Measurements from ENCODE around the gene CDHR2.

CDHR2 gene

DNA sequence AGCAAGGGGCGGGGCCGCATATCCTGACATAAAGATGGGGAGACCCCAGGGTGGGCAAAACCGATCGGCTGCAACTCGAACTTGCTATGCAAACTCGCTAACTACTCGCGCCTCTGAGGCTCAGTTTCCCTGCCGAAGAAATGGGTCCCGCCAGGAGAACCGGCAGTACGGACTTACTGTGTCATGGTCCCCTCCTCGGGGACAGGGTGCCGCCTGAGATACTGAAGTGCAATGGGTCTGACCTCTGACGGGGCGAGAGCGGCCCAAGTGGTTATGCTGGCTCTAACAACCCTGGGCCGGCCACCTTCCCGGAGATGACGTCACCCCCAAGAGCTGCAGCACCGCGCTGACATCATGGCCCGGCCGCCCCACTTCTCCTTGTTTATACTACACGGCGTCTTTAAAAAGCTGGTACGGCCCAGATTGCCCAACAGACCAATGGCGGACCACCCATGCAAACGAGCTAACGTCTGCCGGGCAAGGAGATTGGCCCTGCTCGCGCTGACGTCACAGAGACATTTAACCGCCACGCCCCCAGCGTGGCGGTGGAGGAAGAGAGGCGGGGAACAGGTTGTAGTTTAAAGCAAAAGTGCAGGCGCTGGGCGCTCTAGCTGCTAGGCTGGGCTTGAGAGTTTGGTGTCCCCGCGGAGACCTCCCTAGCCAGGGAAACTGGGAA, 11.4 kb upstream of the CDHR2 start (continued):
- TF ChIP-seq, protein P1, sequence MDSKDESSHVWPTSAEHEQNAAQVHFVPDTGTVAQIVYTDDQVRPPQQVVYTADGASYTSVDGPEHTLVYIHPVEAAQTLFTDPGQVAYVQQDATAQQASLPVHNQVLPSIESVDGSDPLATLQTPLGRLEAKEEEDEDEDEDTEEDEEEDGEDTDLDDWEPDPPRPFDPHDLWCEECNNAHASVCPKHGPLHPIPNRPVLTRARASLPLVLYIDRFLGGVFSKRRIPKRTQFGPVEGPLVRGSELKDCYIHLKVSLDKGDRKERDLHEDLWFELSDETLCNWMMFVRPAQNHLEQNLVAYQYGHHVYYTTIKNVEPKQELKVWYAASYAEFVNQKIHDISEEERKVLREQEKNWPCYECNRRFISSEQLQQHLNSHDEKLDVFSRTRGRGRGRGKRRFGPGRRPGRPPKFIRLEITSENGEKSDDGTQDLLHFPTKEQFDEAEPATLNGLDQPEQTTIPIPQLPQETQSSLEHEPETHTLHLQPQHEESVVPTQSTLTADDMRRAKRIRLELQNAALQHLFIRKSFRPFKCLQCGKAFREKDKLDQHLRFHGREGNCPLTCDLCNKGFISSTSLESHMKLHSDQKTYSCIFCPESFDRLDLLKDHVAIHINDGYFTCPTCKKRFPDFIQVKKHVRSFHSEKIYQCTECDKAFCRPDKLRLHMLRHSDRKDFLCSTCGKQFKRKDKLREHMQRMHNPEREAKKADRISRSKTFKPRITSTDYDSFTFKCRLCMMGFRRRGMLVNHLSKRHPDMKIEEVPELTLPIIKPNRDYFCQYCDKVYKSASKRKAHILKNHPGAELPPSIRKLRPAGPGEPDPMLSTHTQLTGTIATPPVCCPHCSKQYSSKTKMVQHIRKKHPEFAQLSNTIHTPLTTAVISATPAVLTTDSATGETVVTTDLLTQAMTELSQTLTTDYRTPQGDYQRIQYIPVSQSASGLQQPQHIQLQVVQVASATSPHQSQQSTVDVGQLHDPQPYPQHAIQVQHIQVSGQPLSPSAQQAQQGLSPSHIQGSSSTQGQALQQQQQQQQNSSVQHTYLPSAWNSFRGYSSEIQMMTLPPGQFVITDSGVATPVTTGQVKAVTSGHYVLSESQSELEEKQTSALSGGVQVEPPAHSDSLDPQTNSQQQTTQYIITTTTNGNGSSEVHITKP (tag by site-specific recombination; IDR thresholded peaks at IDR 0.05) = peak; percentile 97
- TF ChIP-seq, protein P2, sequence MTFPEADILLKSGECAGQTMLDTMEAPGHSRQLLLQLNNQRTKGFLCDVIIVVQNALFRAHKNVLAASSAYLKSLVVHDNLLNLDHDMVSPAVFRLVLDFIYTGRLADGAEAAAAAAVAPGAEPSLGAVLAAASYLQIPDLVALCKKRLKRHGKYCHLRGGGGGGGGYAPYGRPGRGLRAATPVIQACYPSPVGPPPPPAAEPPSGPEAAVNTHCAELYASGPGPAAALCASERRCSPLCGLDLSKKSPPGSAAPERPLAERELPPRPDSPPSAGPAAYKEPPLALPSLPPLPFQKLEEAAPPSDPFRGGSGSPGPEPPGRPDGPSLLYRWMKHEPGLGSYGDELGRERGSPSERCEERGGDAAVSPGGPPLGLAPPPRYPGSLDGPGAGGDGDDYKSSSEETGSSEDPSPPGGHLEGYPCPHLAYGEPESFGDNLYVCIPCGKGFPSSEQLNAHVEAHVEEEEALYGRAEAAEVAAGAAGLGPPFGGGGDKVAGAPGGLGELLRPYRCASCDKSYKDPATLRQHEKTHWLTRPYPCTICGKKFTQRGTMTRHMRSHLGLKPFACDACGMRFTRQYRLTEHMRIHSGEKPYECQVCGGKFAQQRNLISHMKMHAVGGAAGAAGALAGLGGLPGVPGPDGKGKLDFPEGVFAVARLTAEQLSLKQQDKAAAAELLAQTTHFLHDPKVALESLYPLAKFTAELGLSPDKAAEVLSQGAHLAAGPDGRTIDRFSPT (tag by site-specific recombination; IDR thresholded peaks at IDR 0.05) = peak; percentile 59; the same call in 1 of the 2 replicates
- TF ChIP-seq ZNF549 (tag by site-specific recombination; IDR thresholded peaks at IDR 0.05) (no peak), REPIN1 (tag by site-specific recombination; IDR thresholded peaks at IDR 0.05; ENCODE audit: low read depth) (peak; percentile 16; the same call in 1 of the 2 replicates), ZFP37 (tag by site-specific recombination; IDR thresholded peaks at IDR 0.05) (peak; percentile 77; the same call in 1 of the 2 replicates), ZNF366 (tag by site-specific recombination; conservative IDR thresholded peaks at IDR 0.05) (peak; percentile 55; the same call in 1 of the 2 replicates), ZFP69B (tag by site-specific recombination; IDR thresholded peaks at IDR 0.05) (peak; percentile 91), OSR2 (tag by site-specific recombination; IDR thresholded peaks at IDR 0.05) (no peak), ZNF596 (tag by site-specific recombination; IDR thresholded peaks at IDR 0.05) (no peak), ZBTB21 (tag by site-specific recombination; IDR thresholded peaks at IDR 0.05) (peak; percentile 100), ZNF146 (tag by site-specific recombination; IDR thresholded peaks at IDR 0.05) (peak; percentile 46; the same call in 1 of the 2 replicates), ZNF521 (tag by site-specific recombination; IDR thresholded peaks at IDR 0.05) (no peak), KLF8 (tag by site-specific recombination; IDR thresholded peaks at IDR 0.05) (0 out of 2 replicates have a peak, but pooled peaks have one; percentile 74), WT1 (tag by site-specific recombination; IDR thresholded peaks at IDR 0.05) (peak; percentile 45; the same call in 1 of the 2 replicates), ZNF843 (tag by site-specific recombination; IDR thresholded peaks at IDR 0.05) (peak; percentile 46), ZNF391 (tag by site-specific recombination; IDR thresholded peaks at IDR 0.05; ENCODE audit: borderline replicate concordance, low read depth) (peak; percentile 92), YY2 (tag by site-specific recombination; IDR thresholded peaks at IDR 0.05) (peak; percentile 30; the same call in 1 of the 2 replicates), ZNF654 (tag by site-specific recombination; IDR thresholded peaks at IDR 0.05; ENCODE audit: low read depth) (no peak), ZNF777 (tag by site-specific recombination; IDR thresholded peaks at IDR 0.05; ENCODE audit: borderline replicate concordance) (no peak), KLF7 (tag by site-specific recombination; IDR thresholded peaks at IDR 0.05; ENCODE audit: borderline replicate concordance) (peak; percentile 84), ZNF2 (tag by site-specific recombination; IDR thresholded peaks at IDR 0.05) (peak; percentile 73; the same call in 1 of the 2 replicates), ZNF621 (tag by site-specific recombination; IDR thresholded peaks at IDR 0.05) (no peak), ZNF292 (tag by site-specific recombination; IDR thresholded peaks at IDR 0.05; ENCODE audit: borderline replicate concordance, low read depth) (no peak)
- TF ChIP-seq, protein P3, sequence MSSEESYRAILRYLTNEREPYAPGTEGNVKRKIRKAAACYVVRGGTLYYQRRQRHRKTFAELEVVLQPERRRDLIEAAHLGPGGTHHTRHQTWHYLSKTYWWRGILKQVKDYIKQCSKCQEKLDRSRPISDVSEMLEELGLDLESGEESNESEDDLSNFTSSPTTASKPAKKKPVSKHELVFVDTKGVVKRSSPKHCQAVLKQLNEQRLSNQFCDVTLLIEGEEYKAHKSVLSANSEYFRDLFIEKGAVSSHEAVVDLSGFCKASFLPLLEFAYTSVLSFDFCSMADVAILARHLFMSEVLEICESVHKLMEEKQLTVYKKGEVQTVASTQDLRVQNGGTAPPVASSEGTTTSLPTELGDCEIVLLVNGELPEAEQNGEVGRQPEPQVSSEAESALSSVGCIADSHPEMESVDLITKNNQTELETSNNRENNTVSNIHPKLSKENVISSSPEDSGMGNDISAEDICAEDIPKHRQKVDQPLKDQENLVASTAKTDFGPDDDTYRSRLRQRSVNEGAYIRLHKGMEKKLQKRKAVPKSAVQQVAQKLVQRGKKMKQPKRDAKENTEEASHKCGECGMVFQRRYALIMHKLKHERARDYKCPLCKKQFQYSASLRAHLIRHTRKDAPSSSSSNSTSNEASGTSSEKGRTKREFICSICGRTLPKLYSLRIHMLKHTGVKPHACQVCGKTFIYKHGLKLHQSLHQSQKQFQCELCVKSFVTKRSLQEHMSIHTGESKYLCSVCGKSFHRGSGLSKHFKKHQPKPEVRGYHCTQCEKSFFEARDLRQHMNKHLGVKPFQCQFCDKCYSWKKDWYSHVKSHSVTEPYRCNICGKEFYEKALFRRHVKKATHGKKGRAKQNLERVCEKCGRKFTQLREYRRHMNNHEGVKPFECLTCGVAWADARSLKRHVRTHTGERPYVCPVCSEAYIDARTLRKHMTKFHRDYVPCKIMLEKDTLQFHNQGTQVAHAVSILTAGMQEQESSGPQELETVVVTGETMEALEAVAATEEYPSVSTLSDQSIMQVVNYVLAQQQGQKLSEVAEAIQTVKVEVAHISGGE (tag by site-specific recombination; conservative IDR thresholded peaks at IDR 0.05; ENCODE audit: low read depth) = peak; percentile 51
- TF ChIP-seq, protein P4, sequence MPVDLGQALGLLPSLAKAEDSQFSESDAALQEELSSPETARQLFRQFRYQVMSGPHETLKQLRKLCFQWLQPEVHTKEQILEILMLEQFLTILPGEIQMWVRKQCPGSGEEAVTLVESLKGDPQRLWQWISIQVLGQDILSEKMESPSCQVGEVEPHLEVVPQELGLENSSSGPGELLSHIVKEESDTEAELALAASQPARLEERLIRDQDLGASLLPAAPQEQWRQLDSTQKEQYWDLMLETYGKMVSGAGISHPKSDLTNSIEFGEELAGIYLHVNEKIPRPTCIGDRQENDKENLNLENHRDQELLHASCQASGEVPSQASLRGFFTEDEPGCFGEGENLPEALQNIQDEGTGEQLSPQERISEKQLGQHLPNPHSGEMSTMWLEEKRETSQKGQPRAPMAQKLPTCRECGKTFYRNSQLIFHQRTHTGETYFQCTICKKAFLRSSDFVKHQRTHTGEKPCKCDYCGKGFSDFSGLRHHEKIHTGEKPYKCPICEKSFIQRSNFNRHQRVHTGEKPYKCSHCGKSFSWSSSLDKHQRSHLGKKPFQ (tag by site-specific recombination; IDR thresholded peaks at IDR 0.05) = no peak
- TF ChIP-seq, protein P5, sequence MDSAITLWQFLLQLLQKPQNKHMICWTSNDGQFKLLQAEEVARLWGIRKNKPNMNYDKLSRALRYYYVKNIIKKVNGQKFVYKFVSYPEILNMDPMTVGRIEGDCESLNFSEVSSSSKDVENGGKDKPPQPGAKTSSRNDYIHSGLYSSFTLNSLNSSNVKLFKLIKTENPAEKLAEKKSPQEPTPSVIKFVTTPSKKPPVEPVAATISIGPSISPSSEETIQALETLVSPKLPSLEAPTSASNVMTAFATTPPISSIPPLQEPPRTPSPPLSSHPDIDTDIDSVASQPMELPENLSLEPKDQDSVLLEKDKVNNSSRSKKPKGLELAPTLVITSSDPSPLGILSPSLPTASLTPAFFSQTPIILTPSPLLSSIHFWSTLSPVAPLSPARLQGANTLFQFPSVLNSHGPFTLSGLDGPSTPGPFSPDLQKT (IDR thresholded peaks at IDR 0.05; ENCODE audit: borderline replicate concordance, low read depth, low read length) = no peak
